Left kidney (tissue), 2 donors: ENCODE results near the gene PTTG1IP. TPM values are rescaled to one million over a fixed set of nuclear protein-coding genes. Genes with fewer than 3 reads are reported as not detected.
A peak's percentile ranks its signal among the peaks of the same experiment; 100 is the strongest.

Experiments
- DNase-seq: peaks from one replicate; pipeline ENCODE4 v3.0.0-alpha.2; 2013
- polyA plus RNA-seq: library from polyadenylated mRNA; unstranded; fragments of 120-200 nt; gene quantifications from one replicate; pipeline ENCODE4 v1.2.1, GENCODE V29; 2013; ENCODE audit not compliant: insufficient read length

PTTG1IP gene
- polyA plus RNA-seq, 1 donor: 298 TPM

- DNase-seq: peak; percentile 73
Observed at GRCh38 chr21:44801468-44802395, 71.8 kb downstream of the PTTG1IP start, which contains the start of gene UBE2G2. Gene UBE2G2 (minus strand): TSS chr21:44801820. CDS start chr21:44801748, 72 bp downstream.

- DNase-seq: no peak
Observed at GRCh38 chr21:44800971-44801467, 72.5 kb downstream of the PTTG1IP start.

DNA sequence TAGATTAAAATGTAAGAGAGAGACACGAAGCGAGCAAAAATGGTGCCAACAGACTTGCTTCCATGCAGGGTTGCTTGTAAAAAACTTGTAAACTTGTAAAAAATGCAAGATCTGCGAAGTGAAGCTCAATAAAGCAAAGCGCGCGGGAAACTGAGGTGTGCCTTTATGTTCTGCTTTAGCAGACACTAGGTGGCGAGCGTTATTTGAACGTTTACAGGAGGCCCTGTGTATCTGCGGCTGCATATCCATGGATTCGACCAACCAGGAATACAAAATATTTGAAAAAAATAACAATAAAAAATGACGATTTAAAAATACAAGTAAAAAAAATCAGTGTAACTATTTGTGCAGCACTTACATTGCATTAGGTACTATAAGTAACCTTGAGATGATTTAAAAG lies 73.4 kb downstream of the PTTG1IP start:
- DNase-seq: no peak

DNA sequence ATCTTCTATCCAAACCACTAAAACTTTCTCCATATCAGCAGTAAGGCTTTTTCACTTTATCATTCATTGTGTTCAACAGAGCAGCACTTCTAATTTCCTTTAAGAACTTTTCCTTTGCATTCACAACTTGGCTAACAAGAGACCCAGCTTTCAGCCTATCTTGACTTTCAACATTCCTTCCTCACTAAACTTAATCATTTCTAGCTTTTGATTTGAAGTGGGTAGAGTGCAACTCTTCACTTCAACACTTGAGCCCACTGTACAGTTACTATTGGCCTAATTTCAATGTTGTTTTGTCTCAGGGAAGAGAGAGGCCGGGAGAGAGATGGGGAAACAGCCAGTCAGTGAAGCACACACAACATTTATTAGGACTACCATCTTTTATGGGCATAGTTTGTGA lies 73.8 kb downstream of the PTTG1IP start:
- DNase-seq: no peak

Other genes starting within 250 kb of the PTTG1IP start
- gene KRTAP10-9, start 246.6 kb downstream of the PTTG1IP start, polyA plus RNA-seq: not detected
- not detected for gene KRTAP10-10, start 236.3 kb downstream of the PTTG1IP start, polyA plus RNA-seq
- not detected for gene KRTAP10-11, start 227.3 kb downstream of the PTTG1IP start, polyA plus RNA-seq
- gene KRTAP12-4, start 219.0 kb downstream of the PTTG1IP start, polyA plus RNA-seq: not detected
- gene KRTAP12-3, start 215.8 kb downstream of the PTTG1IP start, polyA plus RNA-seq: not detected
- gene KRTAP12-2, start 206.8 kb downstream of the PTTG1IP start, polyA plus RNA-seq: not detected
- not detected for gene KRTAP12-1, start 191.5 kb downstream of the PTTG1IP start, polyA plus RNA-seq
- gene KRTAP10-12, start 176.5 kb downstream of the PTTG1IP start, polyA plus RNA-seq: not detected
- gene TSPEAR, start 162.1 kb downstream of the PTTG1IP start, polyA plus RNA-seq: 0.96 TPM
- 140 TPM for gene UBE2G2, start 71.9 kb downstream of the PTTG1IP start, polyA plus RNA-seq
- 113 TPM for gene SUMO3, start 55.6 kb downstream of the PTTG1IP start, polyA plus RNA-seq
- 11.8 TPM for gene ITGB2, start 47.2 kb upstream of the PTTG1IP start, polyA plus RNA-seq
- gene SLX9, start 66.3 kb upstream of the PTTG1IP start, polyA plus RNA-seq: 11.2 TPM
- gene ADARB1, start 200.9 kb upstream of the PTTG1IP start, polyA plus RNA-seq: 18.3 TPM